GM21515 (cell line): ENCODE data around the gene ARID1A.
"Not testable (repeated sequence)": the region's sequence is repeated elsewhere in the genome, so short reads cannot be mapped to it uniquely, and the experiment has no call there.

Experiments
- ATAC-seq: cut with Tn5 transposase; IDR thresholded peaks from one replicate; pipeline ENCODE4 v1.9.1; 2021; ENCODE audit not compliant: unreplicated experiment

The ARID1A gene

GRCh38 chr1:26697978-26698849 is 2.4 kb downstream of the ARID1A start:
- no peak for ATAC-seq

- no peak for ATAC-seq
Measured at GRCh38 chr1:26700711-26701110, 4.9 kb downstream of the ARID1A start.

GRCh38 chr1:26701266-26701994 is 5.6 kb downstream of the ARID1A start:
- ATAC-seq: no peak

GRCh38 chr1:26701995-26702679 is 6.3 kb downstream of the ARID1A start:
- no peak for ATAC-seq

GRCh38 chr1:26702680-26703038 is 6.8 kb downstream of the ARID1A start:
- no peak for ATAC-seq

- ATAC-seq: no peak
Measured at GRCh38 chr1:26703478-26703877, 7.7 kb downstream of the ARID1A start.

- no peak for ATAC-seq
Measured at GRCh38 chr1:26704629-26705028, 8.8 kb downstream of the ARID1A start.

- not testable (repeated sequence) for ATAC-seq
Measured at GRCh38 chr1:26705227-26705626, 9.4 kb downstream of the ARID1A start.

- ATAC-seq: no peak
Measured at GRCh38 chr1:26705788-26706311, 10.0 kb downstream of the ARID1A start.

GRCh38 chr1:26706315-26706714 is 10.5 kb downstream of the ARID1A start:
- ATAC-seq: no peak

- no peak for ATAC-seq
Measured at GRCh38 chr1:26710811-26711210, 15.0 kb downstream of the ARID1A start.

GRCh38 chr1:26711777-26712176 is 16.0 kb downstream of the ARID1A start:
- no peak for ATAC-seq

GRCh38 chr1:26717017-26717491 is 21.2 kb downstream of the ARID1A start:
- ATAC-seq: no peak

GRCh38 chr1:26719205-26719604 is 23.4 kb downstream of the ARID1A start:
- ATAC-seq: no peak

- no peak for ATAC-seq
Measured at GRCh38 chr1:26721669-26722355, 26.0 kb downstream of the ARID1A start.

GRCh38 chr1:26723013-26723991 is 27.5 kb downstream of the ARID1A start:
- no peak for ATAC-seq

- ATAC-seq: no peak
Measured at GRCh38 chr1:26724118-26724517, 28.3 kb downstream of the ARID1A start.

GRCh38 chr1:26724926-26725325 is 29.1 kb downstream of the ARID1A start:
- ATAC-seq: no peak

- ATAC-seq: not testable (repeated sequence)
Measured at GRCh38 chr1:26725904-26726303, 30.1 kb downstream of the ARID1A start.

GRCh38 chr1:26726784-26727183 is 31.0 kb downstream of the ARID1A start:
- no peak for ATAC-seq
